GM19351 (cell line): Measurements from ENCODE around the gene SUMO1.
"Not testable (repeated sequence)": the region's sequence is repeated elsewhere in the genome, so short reads cannot be mapped to it uniquely, and the experiment has no call there.

Experiments
- ATAC-seq: cut with Tn5 transposase; IDR thresholded peaks from one replicate; pipeline ENCODE4 v1.9.1; 2021; ENCODE audit warnings: mild to moderate bottlenecking, moderate library complexity; ENCODE audit not compliant: unreplicated experiment

SUMO1 gene

GRCh38 chr2:202238234-202239197, at the start of gene SUMO1:
Gene SUMO1 (minus strand): TSS chr2:202238597. CDS start chr2:202238451, 146 bp downstream.
- peak; percentile 98 for ATAC-seq

GRCh38 chr2:202286595-202286994, 48.2 kb upstream of the SUMO1 start:
- no peak for ATAC-seq

GRCh38 chr2:202278944-202279343, 40.5 kb upstream of the SUMO1 start:
- ATAC-seq: no peak

GRCh38 chr2:202278036-202278760, 39.8 kb upstream of the SUMO1 start:
- no peak for ATAC-seq

- not testable (repeated sequence) for ATAC-seq
These were observed 37.8 kb upstream of the SUMO1 start for GRCh38 chr2:202276078-202276720.

- no peak for ATAC-seq
These were observed 32.1 kb upstream of the SUMO1 start for GRCh38 chr2:202270487-202270886.

- ATAC-seq: no peak
These were observed 31.2 kb upstream of the SUMO1 start for GRCh38 chr2:202269585-202269984.

- ATAC-seq: no peak
These were observed 29.1 kb upstream of the SUMO1 start for GRCh38 chr2:202267495-202267894.

GRCh38 chr2:202265467-202266277, 27.3 kb upstream of the SUMO1 start, which contains the start of gene NOP58:
Gene NOP58 (plus strand): TSS chr2:202265763. CDS start chr2:202265942, 179 bp downstream.
- peak; percentile 70 for ATAC-seq

GRCh38 chr2:202261531-202261930, 23.1 kb upstream of the SUMO1 start:
- no peak for ATAC-seq

GRCh38 chr2:202251494-202251893, 13.1 kb upstream of the SUMO1 start:
- ATAC-seq: no peak

GRCh38 chr2:202249521-202250253, 11.3 kb upstream of the SUMO1 start:
- no peak for ATAC-seq

GRCh38 chr2:202247710-202248109, 9.3 kb upstream of the SUMO1 start:
- ATAC-seq: not testable (repeated sequence)

- peak; percentile 42 for ATAC-seq
These were observed 587 bp downstream of the SUMO1 start for GRCh38 chr2:202237787-202238233.

GRCh38 chr2:202221873-202222272, 16.5 kb downstream of the SUMO1 start:
- no peak for ATAC-seq

GRCh38 chr2:202215179-202215578, 23.2 kb downstream of the SUMO1 start:
- no peak for ATAC-seq

GRCh38 chr2:202208526-202208925, 29.9 kb downstream of the SUMO1 start:
- no peak for ATAC-seq

- no peak for ATAC-seq
These were observed 33.5 kb downstream of the SUMO1 start for GRCh38 chr2:202204855-202205254.

- ATAC-seq: no peak
These were observed 35.0 kb downstream of the SUMO1 start for GRCh38 chr2:202203348-202203747.
